ENCODE data around the gene CACNA1C. TPM values are rescaled to one million over a fixed set of nuclear protein-coding genes. Genes with fewer than 3 reads are reported as not detected.

The CACNA1C gene
- total RNA-seq, 4 donors from 2014 or later = 2.0 to 4.2 (median 2.5) TPM

DNA sequence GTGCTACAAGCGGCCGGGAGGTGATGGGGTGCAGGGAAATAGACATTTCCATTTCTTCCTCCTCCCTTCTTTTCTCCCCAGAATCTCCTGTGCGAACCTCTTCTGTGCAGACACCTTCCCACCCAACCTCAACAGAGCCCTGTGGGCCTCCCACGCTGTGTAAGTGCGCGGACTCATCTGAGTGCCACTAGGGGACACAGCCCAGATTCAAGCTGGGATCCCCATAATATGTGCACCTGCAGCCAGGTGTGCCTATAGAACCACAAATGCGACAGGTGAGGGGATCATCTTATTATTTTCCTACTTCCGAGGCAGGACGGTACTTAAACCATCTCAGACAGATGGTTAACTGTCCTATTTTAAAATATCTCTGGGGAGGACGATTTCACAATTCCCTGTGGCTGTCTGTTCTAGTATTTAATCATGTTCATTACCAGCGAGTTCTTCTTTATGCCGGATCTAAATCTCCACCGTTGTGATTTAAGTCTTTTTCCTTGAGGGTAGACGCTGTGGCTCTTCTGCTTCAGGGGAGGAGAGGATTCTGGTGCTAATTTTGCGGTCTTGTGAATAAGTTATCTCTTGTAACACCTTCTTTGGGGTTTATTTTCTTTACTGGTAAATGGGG is 17.2 kb upstream of the CACNA1C start:
- TF ChIP-seq POLR2A (IDR thresholded peaks at IDR 0.05) = no peak
- TF ChIP-seq, protein P1, sequence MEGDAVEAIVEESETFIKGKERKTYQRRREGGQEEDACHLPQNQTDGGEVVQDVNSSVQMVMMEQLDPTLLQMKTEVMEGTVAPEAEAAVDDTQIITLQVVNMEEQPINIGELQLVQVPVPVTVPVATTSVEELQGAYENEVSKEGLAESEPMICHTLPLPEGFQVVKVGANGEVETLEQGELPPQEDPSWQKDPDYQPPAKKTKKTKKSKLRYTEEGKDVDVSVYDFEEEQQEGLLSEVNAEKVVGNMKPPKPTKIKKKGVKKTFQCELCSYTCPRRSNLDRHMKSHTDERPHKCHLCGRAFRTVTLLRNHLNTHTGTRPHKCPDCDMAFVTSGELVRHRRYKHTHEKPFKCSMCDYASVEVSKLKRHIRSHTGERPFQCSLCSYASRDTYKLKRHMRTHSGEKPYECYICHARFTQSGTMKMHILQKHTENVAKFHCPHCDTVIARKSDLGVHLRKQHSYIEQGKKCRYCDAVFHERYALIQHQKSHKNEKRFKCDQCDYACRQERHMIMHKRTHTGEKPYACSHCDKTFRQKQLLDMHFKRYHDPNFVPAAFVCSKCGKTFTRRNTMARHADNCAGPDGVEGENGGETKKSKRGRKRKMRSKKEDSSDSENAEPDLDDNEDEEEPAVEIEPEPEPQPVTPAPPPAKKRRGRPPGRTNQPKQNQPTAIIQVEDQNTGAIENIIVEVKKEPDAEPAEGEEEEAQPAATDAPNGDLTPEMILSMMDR (IDR thresholded peaks at IDR 0.05) = no peak
- H3K9me3 ChIP-seq = no peaks in the 10 kb centered on the region
- 69 to 71% methylated on average over 15 of the region's 15 CpGs for WGBS, 2 donors
- H3K36me3 ChIP-seq = no peaks in the 10 kb centered on the region
- no peak for DNase-seq
- no peak overlapping the region for H3K27ac ChIP-seq
- H3K4me3 ChIP-seq (replicated peaks in 1 of 3) = no peak overlapping the region
- H3K27me3 ChIP-seq = no peaks in the 10 kb centered on the region
- H3K4me1 ChIP-seq = peaks cover 3 to 8% of the 10 kb centered on the region in 2 donors
- intact Hi-C loops (cut with DNase I) = loop anchor here (10.0 kb wide), 1 partner anchor 231 kb away; no protein-coding TSS in a partner anchor

DNA sequence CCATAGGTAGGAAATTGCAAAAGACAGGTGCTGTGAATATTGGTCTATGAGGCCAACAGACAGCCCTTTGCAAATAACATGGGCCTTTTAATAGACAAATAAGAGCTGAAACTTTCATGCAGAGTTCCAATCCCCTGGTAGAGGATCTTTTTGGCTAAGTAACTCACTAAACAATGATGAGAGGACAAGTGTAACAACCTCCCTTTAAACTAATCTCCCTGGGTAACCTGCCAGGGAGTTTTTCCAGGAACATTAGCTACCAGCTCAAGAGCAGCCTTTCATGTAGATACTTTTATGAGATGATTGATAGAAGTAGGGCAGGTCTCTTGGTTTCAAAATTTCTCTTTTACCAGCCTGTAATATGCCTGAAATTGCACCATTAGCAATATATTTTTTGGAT is 13.8 kb upstream of the CACNA1C start:
- Histone ChIP-seq H3K9me3 (no peaks in the 10 kb centered on the region), H3K27ac (no peak overlapping the region), H3K36me3 (no peaks in the 10 kb centered on the region), H3K27me3 (no peaks in the 10 kb centered on the region), H3K4me1 (peaks cover 3 to 8% of the 10 kb centered on the region in 2 donors), H3K4me3 (replicated peaks in 1 of 3) (no peak overlapping the region)
- no peak for TF ChIP-seq POLR2A (IDR thresholded peaks at IDR 0.05)
- intact Hi-C loops (cut with DNase I) = loop anchor here (10.0 kb wide), 1 partner anchor 234 kb away; no protein-coding TSS in a partner anchor
- no peak for DNase-seq

DNA sequence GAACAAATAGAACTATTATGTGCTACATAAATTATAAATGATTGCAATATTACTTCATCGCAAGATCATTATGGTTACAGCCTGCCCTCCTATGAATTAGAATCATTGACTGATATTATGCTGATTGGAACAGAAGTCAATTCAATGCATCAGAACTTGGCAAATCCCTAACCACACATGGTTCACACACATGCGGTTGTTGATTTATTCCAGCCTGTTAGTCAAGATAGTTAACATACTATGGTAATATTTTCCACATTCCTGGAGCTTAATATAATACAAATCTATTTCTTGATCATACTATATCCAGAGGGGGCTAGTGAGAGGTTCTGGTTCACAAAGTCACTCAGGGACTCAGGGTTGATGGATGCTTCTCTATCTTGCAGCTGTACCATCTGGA is 9.7 kb upstream of the CACNA1C start:
- no peaks in the 10 kb centered on the region for H3K9me3 ChIP-seq
- H3K4me1 ChIP-seq = no peaks in the 10 kb centered on the region
- no peak overlapping the region for H3K4me3 ChIP-seq (replicated peaks in 1 of 3)
- 96 to 97% methylated on average over 2 of the region's 2 CpGs for WGBS, 2 donors
- no peak overlapping the region for H3K27ac ChIP-seq
- no peaks in the 10 kb centered on the region for H3K36me3 ChIP-seq
- no peak for TF ChIP-seq POLR2A (IDR thresholded peaks at IDR 0.05)
- TF ChIP-seq, protein P1 (IDR thresholded peaks at IDR 0.05) = no peak
- DNase-seq = no peak
- intact Hi-C loops (cut with DNase I) = no loop called here
- no peaks in the 10 kb centered on the region for H3K27me3 ChIP-seq

DNA sequence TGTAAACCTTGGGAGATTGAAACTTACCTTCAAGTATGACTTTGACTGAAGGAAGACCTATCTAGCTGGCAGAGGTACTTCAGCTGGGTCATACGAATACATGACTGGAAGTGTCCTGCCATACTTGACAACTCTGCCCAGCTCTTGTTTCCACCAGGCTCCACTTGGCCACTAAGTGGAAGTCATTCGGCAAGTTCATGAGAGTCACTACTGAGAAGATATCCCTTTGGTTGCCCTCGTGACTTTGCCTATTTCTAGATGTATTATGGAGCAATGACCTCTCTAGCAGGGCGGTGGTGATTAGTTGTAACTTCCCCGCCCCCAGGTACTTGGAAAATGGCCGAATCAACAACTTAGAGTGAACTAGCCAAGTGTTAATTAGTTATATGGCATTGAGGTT is 8.6 kb upstream of the CACNA1C start:
- Histone ChIP-seq H3K27ac (no peak overlapping the region), H3K4me3 (replicated peaks in 1 of 3) (no peak overlapping the region), H3K27me3 (no peaks in the 10 kb centered on the region), H3K36me3 (no peaks in the 10 kb centered on the region), H3K4me1 (no peaks in the 10 kb centered on the region), H3K9me3 (no peaks in the 10 kb centered on the region)
- DNase-seq = no peak
- 77 to 83% methylated on average over 6 of the region's 6 CpGs for WGBS, 2 donors
- no peak for TF ChIP-seq POLR2A (IDR thresholded peaks at IDR 0.05)
- TF ChIP-seq, protein P1 (IDR thresholded peaks at IDR 0.05) = no peak
- intact Hi-C loops (cut with DNase I) = no loop called here

DNA sequence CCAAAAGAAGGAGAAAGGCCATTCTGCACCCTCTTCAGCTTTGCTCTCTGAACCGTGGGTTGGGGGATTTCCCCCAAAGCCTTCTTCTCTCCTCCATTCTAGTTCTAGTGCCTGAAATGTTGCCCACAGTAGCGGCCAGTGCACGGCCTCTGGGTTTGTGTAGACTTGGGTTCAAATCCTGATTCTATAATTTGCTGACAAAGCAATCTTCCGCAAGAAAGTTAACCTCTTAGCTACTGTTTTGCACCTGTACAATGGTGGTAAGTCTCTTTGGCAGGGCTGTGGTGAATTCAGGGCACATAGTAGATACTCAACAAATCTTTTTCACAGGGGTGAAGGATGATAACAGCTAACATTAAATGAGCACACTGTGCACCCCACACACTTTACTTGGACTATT is 5.8 kb upstream of the CACNA1C start:
- intact Hi-C loops (cut with DNase I) = no loop called here
- Histone ChIP-seq H3K4me1 (no peaks in the 10 kb centered on the region), H3K9me3 (no peaks in the 10 kb centered on the region), H3K27me3 (no peaks in the 10 kb centered on the region), H3K27ac (no peak overlapping the region), H3K4me3 (replicated peaks in 1 of 3) (no peak overlapping the region), H3K36me3 (no peaks in the 10 kb centered on the region)
- TF ChIP-seq, protein P1 (IDR thresholded peaks at IDR 0.05) = no peak
- no peak for TF ChIP-seq POLR2A (IDR thresholded peaks at IDR 0.05)
- no peak for DNase-seq
- WGBS, 2 donors = 81 to 87% methylated on average over 4 of the region's 4 CpGs
